CD8-positive, alpha-beta memory T cell (primary cell): ENCODE results near the gene ADAMTSL1. TPM values are rescaled to one million over a fixed set of nuclear protein-coding genes. Genes with fewer than 3 reads are reported as not detected.

Source experiments
- CTCF ChIA-PET: fragments of 350-600 bp; sonication (Branson Sonifier 250); formaldehyde crosslinking; loops from one replicate; lab custom pipeline; 2021; ENCODE audit warnings: antibody characterized with exemption; lab: Charles Lee
- POLR2A ChIA-PET: fragments of 350-600 bp; sonication (Branson Sonifier 250); formaldehyde crosslinking; loops from one replicate; lab custom pipeline; 2021; ENCODE audit warnings: antibody characterized with exemption; lab: Charles Lee
- DNase-seq, 5 donors: peaks; one replicate each; pipeline versions ENCODE4 v3.0.0 to v3.0.0-alpha.2; 2020 to 2022; ENCODE audit warnings: mixed read lengths in 1 of 5
- H3K27ac ChIP-seq: one replicate; pipeline ENCODE4 v1.7.0; 2013; ENCODE audit warnings: low read depth, mild to moderate bottlenecking, low read length, moderate library complexity
- H3K27me3 ChIP-seq: 2 replicates; pipeline ENCODE4 v1.7.0; 2013; ENCODE audit warnings: low read length, mild to moderate bottlenecking; ENCODE audit not compliant: insufficient read depth, poor library complexity, severe bottlenecking
- H3K36me3 ChIP-seq: 2 replicates; pipeline ENCODE4 v1.7.0; 2013; ENCODE audit warnings: mild to moderate bottlenecking, low read length, moderate library complexity; ENCODE audit not compliant: insufficient read depth
- H3K4me1 ChIP-seq: 2 replicates; pipeline ENCODE4 v1.7.0; 2013; ENCODE audit warnings: mild to moderate bottlenecking, low read length, moderate library complexity; ENCODE audit not compliant: insufficient read depth
- H3K4me3 ChIP-seq: 2 replicates; pipeline ENCODE4 v1.7.0; 2013; ENCODE audit warnings: mild to moderate bottlenecking, low read length
- H3K9me3 ChIP-seq: 2 replicates; pipeline ENCODE4 v1.7.0; 2013; ENCODE audit warnings: mild to moderate bottlenecking, low read length
- H3K27ac Mint-ChIP-seq, 8 donors: one replicate each; pipeline ENCODE4 v1.8.0; 2020 to 2021; ENCODE audit warnings: mixed read lengths in 8 of 8, mild to moderate bottlenecking in 6 of 8, inconsistent platforms in 3 of 8, moderate library complexity in 3 of 8
- H3K27me3 Mint-ChIP-seq, 2 donors: one replicate each; pipeline ENCODE4 v1.8.0; 2020 to 2021; ENCODE audit warnings: mixed read lengths in 2 of 2, mild to moderate bottlenecking in 1 of 2, moderate library complexity in 1 of 2
- H3K36me3 Mint-ChIP-seq, 3 donors: one replicate each; pipeline ENCODE4 v1.8.0; 2020 to 2021; ENCODE audit warnings: mixed read lengths in 3 of 3, inconsistent platforms in 1 of 3, mild to moderate bottlenecking in 1 of 3
- H3K4me1 Mint-ChIP-seq, 3 donors: one replicate each; pipeline ENCODE4 v1.8.0; 2020 to 2021; ENCODE audit warnings: mixed read lengths in 3 of 3, inconsistent platforms in 1 of 3, mild to moderate bottlenecking in 1 of 3
- H3K4me3 Mint-ChIP-seq, 7 donors: one replicate each; pipeline ENCODE4 v1.8.0; 2020 to 2021; ENCODE audit warnings: mixed read lengths in 7 of 7, mild to moderate bottlenecking in 6 of 7, moderate library complexity in 4 of 7, inconsistent platforms in 2 of 7
- H3K9me3 Mint-ChIP-seq, 5 donors: one replicate each; pipeline ENCODE4 v1.8.0; 2020 to 2022; ENCODE audit warnings: mixed read lengths in 5 of 5, mild to moderate bottlenecking in 3 of 5, moderate library complexity in 2 of 5, inconsistent platforms in 1 of 5
- polyA plus RNA-seq: library from polyadenylated mRNA; unstranded; fragments of 300-500 nt; fragmentation: Illumina TruSeq; gene quantifications from one replicate; pipeline ENCODE4 v1.2.3, GENCODE V29; 2021
- total RNA-seq, 2 experiments: library from RNA; stranded (reverse); gene quantifications; one replicate each; pipeline ENCODE4 v1.2.3, GENCODE V29; 2021

The ADAMTSL1 gene
- total and polyA plus RNA-seq, 3 experiments from 2014 or later: not detected

- Histone ChIP-seq H3K27me3 (no peaks in the 10 kb centered on the region), H3K36me3 (no peaks in the 10 kb centered on the region), H3K27ac (no peak overlapping the region), H3K9me3 (no peaks in the 10 kb centered on the region), H3K4me1 (no peaks in the 10 kb centered on the region), H3K4me3 (no peak overlapping the region)
- H3K27me3 Mint-ChIP-seq: peaks cover 0 to 2% of the 10 kb centered on the region in 2 donors
- ChIA-PET POLR2A (no interaction called here), CTCF (no interaction called here)
- H3K36me3 Mint-ChIP-seq: no peaks in the 10 kb centered on the region
- no peak overlapping the region for H3K4me3 Mint-ChIP-seq
- DNase-seq: no peak
- H3K27ac Mint-ChIP-seq: no peak overlapping the region
- H3K9me3 Mint-ChIP-seq: peaks cover 0 to under 1% (median 0%) of the 10 kb centered on the region in 5 donors
- H3K4me1 Mint-ChIP-seq: no peaks in the 10 kb centered on the region
Measured at GRCh38 chr9:18543406-18544192, 69.6 kb downstream of the ADAMTSL1 start.

GRCh38 chr9:18544456-18544855, 70.5 kb downstream of the ADAMTSL1 start:
- Histone ChIP-seq H3K9me3 (no peaks in the 10 kb centered on the region), H3K27me3 (no peaks in the 10 kb centered on the region), H3K36me3 (no peaks in the 10 kb centered on the region), H3K27ac (no peak overlapping the region), H3K4me3 (no peak overlapping the region), H3K4me1 (no peaks in the 10 kb centered on the region)
- Mint-ChIP-seq H3K27ac (no peak overlapping the region), H3K4me3 (no peak overlapping the region), H3K27me3 (peaks cover 0 to 2% of the 10 kb centered on the region in 2 donors), H3K36me3 (no peaks in the 10 kb centered on the region), H3K9me3 (no peaks in the 10 kb centered on the region), H3K4me1 (no peaks in the 10 kb centered on the region)
- CTCF ChIA-PET: no interaction called here
- POLR2A ChIA-PET: no interaction called here
- DNase-seq: no peak

GRCh38 chr9:18545636-18546360, 71.8 kb downstream of the ADAMTSL1 start:
- DNase-seq: no peak
- ChIA-PET CTCF (no interaction called here), POLR2A (no interaction called here)
- no peaks in the 10 kb centered on the region for H3K27me3 Mint-ChIP-seq
- H3K36me3 Mint-ChIP-seq: no peaks in the 10 kb centered on the region
- no peak overlapping the region for H3K4me3 ChIP-seq
- H3K36me3 ChIP-seq: no peaks in the 10 kb centered on the region
- peak overlapping the region in 1 of 8 donors; percentile 50 for H3K27ac Mint-ChIP-seq
- H3K9me3 ChIP-seq: no peaks in the 10 kb centered on the region
- H3K4me1 Mint-ChIP-seq: no peaks in the 10 kb centered on the region
- H3K27me3 ChIP-seq: no peaks in the 10 kb centered on the region
- no peaks in the 10 kb centered on the region for H3K4me1 ChIP-seq
- H3K27ac ChIP-seq: no peak overlapping the region
- H3K4me3 Mint-ChIP-seq: no peak overlapping the region
- no peaks in the 10 kb centered on the region for H3K9me3 Mint-ChIP-seq

- Mint-ChIP-seq H3K36me3 (no peaks in the 10 kb centered on the region), H3K27me3 (no peaks in the 10 kb centered on the region), H3K4me3 (no peak overlapping the region), H3K4me1 (no peaks in the 10 kb centered on the region), H3K27ac (no peak overlapping the region), H3K9me3 (no peaks in the 10 kb centered on the region)
- DNase-seq: no peak
- no peak overlapping the region for H3K27ac ChIP-seq
- no peaks in the 10 kb centered on the region for H3K36me3 ChIP-seq
- no peaks in the 10 kb centered on the region for H3K27me3 ChIP-seq
- ChIA-PET POLR2A (no interaction called here), CTCF (no interaction called here)
- H3K9me3 ChIP-seq: no peaks in the 10 kb centered on the region
- no peaks in the 10 kb centered on the region for H3K4me1 ChIP-seq
- H3K4me3 ChIP-seq: no peak overlapping the region
Measured at GRCh38 chr9:18548456-18548855, 74.5 kb downstream of the ADAMTSL1 start.

- no peak for DNase-seq
- Histone ChIP-seq H3K27me3 (no peaks in the 10 kb centered on the region), H3K9me3 (no peaks in the 10 kb centered on the region), H3K4me1 (no peaks in the 10 kb centered on the region), H3K4me3 (no peak overlapping the region), H3K36me3 (no peaks in the 10 kb centered on the region), H3K27ac (no peak overlapping the region)
- ChIA-PET CTCF (no interaction called here), POLR2A (no interaction called here)
- no peaks in the 10 kb centered on the region for H3K27me3 Mint-ChIP-seq
- H3K27ac Mint-ChIP-seq: no peak overlapping the region
- H3K4me1 Mint-ChIP-seq: no peaks in the 10 kb centered on the region
- H3K36me3 Mint-ChIP-seq: no peaks in the 10 kb centered on the region
- H3K4me3 Mint-ChIP-seq: no peak overlapping the region
- H3K9me3 Mint-ChIP-seq: no peaks in the 10 kb centered on the region
Measured at GRCh38 chr9:18549772-18550171, 75.8 kb downstream of the ADAMTSL1 start.

GRCh38 chr9:18550286-18550685, 76.3 kb downstream of the ADAMTSL1 start:
- H3K27ac ChIP-seq: no peak overlapping the region
- H3K36me3 Mint-ChIP-seq: no peaks in the 10 kb centered on the region
- H3K9me3 ChIP-seq: no peaks in the 10 kb centered on the region
- ChIA-PET CTCF (no interaction called here), POLR2A (no interaction called here)
- H3K27me3 ChIP-seq: no peaks in the 10 kb centered on the region
- no peaks in the 10 kb centered on the region for H3K9me3 Mint-ChIP-seq
- H3K27ac Mint-ChIP-seq: no peak overlapping the region
- no peaks in the 10 kb centered on the region for H3K4me1 ChIP-seq
- no peaks in the 10 kb centered on the region for H3K27me3 Mint-ChIP-seq
- H3K4me3 ChIP-seq: no peak overlapping the region
- no peak for DNase-seq
- no peaks in the 10 kb centered on the region for H3K36me3 ChIP-seq
- H3K4me1 Mint-ChIP-seq: no peaks in the 10 kb centered on the region
- no peak overlapping the region for H3K4me3 Mint-ChIP-seq

GRCh38 chr9:18554244-18554643, 80.3 kb downstream of the ADAMTSL1 start:
- Mint-ChIP-seq H3K9me3 (peaks cover 0 to 4% (median 0%) of the 10 kb centered on the region in 5 donors), H3K36me3 (no peaks in the 10 kb centered on the region), H3K27ac (no peak overlapping the region), H3K4me3 (no peak overlapping the region), H3K27me3 (no peaks in the 10 kb centered on the region), H3K4me1 (no peaks in the 10 kb centered on the region)
- Histone ChIP-seq H3K27me3 (no peaks in the 10 kb centered on the region), H3K36me3 (no peaks in the 10 kb centered on the region), H3K27ac (no peak overlapping the region), H3K4me1 (no peaks in the 10 kb centered on the region), H3K4me3 (no peak overlapping the region), H3K9me3 (no peaks in the 10 kb centered on the region)
- ChIA-PET CTCF (no interaction called here), POLR2A (no interaction called here)
- DNase-seq: no peak

- no peaks in the 10 kb centered on the region for H3K36me3 Mint-ChIP-seq
- CTCF ChIA-PET: no interaction called here
- H3K4me1 Mint-ChIP-seq: no peaks in the 10 kb centered on the region
Measured at GRCh38 chr9:18555105-18555883, 81.3 kb downstream of the ADAMTSL1 start.

More at GRCh38 chr9:18555105-18555883, 81.3 kb downstream of the ADAMTSL1 start:
- Histone ChIP-seq H3K4me1 (no peaks in the 10 kb centered on the region), H3K9me3 (no peaks in the 10 kb centered on the region), H3K4me3 (no peak overlapping the region), H3K27me3 (no peaks in the 10 kb centered on the region), H3K27ac (no peak overlapping the region), H3K36me3 (no peaks in the 10 kb centered on the region)
- POLR2A ChIA-PET: no interaction called here
- Mint-ChIP-seq H3K27ac (no peak overlapping the region), H3K27me3 (no peaks in the 10 kb centered on the region), H3K4me3 (no peak overlapping the region), H3K9me3 (peaks cover 0 to 11% (median 0%) of the 10 kb centered on the region in 5 donors)
- no peak for DNase-seq
